H9 (cell line): Measurements from ENCODE around the gene ASAP3. TPM values are rescaled to one million over a fixed set of nuclear protein-coding genes. Genes with fewer than 3 reads are reported as not detected.

Experiments
- DNase-seq: peaks from one replicate; pipeline ENCODE4 v3.0.0-alpha.2; 2017
- H2AFZ ChIP-seq: one replicate; pipeline ENCODE4 v1.6.1; 2013; ENCODE audit warnings: mild to moderate bottlenecking, low read length, control low read depth, moderate library complexity
- H2AK5ac ChIP-seq: 2 replicates; pipeline ENCODE4 v1.6.1; 2013; ENCODE audit warnings: low read length, control low read depth, mixed read lengths; ENCODE audit not compliant: insufficient read length
- H2BK120ac ChIP-seq: one replicate; pipeline ENCODE4 v1.6.1; 2013; ENCODE audit warnings: low read depth, mild to moderate bottlenecking, low read length, control low read depth, inconsistent platforms; ENCODE audit not compliant: poor library complexity, severe bottlenecking
- H2BK12ac ChIP-seq: 2 replicates; pipeline ENCODE4 v1.6.1; 2013; ENCODE audit warnings: low read length, control low read depth, mixed read lengths, low read depth; ENCODE audit not compliant: insufficient read length
- H2BK15ac ChIP-seq: 2 replicates; pipeline ENCODE4 v1.6.1; 2013; ENCODE audit warnings: low read depth, low read length, control low read depth
- H2BK20ac ChIP-seq: one replicate; pipeline ENCODE4 v1.6.1; 2013; ENCODE audit warnings: low read depth, mild to moderate bottlenecking, low read length, control low read depth, inconsistent platforms; ENCODE audit not compliant: poor library complexity, severe bottlenecking
- H2BK5ac ChIP-seq: 2 replicates; pipeline ENCODE4 v1.6.1; 2013; ENCODE audit warnings: low read length, control low read depth, mixed read lengths; ENCODE audit not compliant: insufficient read length
- H3K14ac ChIP-seq: 2 replicates; pipeline ENCODE4 v1.6.1; 2013; ENCODE audit warnings: low read length, control low read depth; ENCODE audit not compliant: insufficient read depth
- H3K18ac ChIP-seq: 2 replicates; pipeline ENCODE4 v1.6.1; 2013; ENCODE audit warnings: low read depth, mild to moderate bottlenecking, mixed read lengths, low read length, control low read depth; ENCODE audit not compliant: insufficient read length
- H3K23ac ChIP-seq: 2 replicates; pipeline ENCODE4 v1.6.1; 2013; ENCODE audit warnings: low read length, control low read depth, mixed read lengths, low read depth; ENCODE audit not compliant: insufficient read length
- H3K23me2 ChIP-seq: 2 replicates; pipeline ENCODE4 v1.6.1; 2013; ENCODE audit warnings: low read depth, mild to moderate bottlenecking, mixed read lengths, low read length, control low read depth; ENCODE audit not compliant: insufficient read length, poor library complexity, severe bottlenecking
- H3K27ac ChIP-seq: 2 replicates; pipeline ENCODE4 v1.5.1; 2013; ENCODE audit warnings: low read length, control low read depth, mixed read lengths, low read depth; ENCODE audit not compliant: insufficient read length
- H3K27me3 ChIP-seq: 2 replicates; pipeline ENCODE4 v1.6.1; 2013; ENCODE audit warnings: low read length, control low read depth, inconsistent platforms; ENCODE audit not compliant: insufficient read depth
- H3K4ac ChIP-seq: 2 replicates; pipeline ENCODE4 v1.6.1; 2013; ENCODE audit warnings: low read depth, mild to moderate bottlenecking, control low read depth, inconsistent platforms, low read length, moderate library complexity
- H3K4me1 ChIP-seq: 2 replicates; pipeline ENCODE4 v1.6.1; 2013; ENCODE audit warnings: low read length, control low read depth, inconsistent platforms; ENCODE audit not compliant: insufficient read depth
- H3K4me2 ChIP-seq: 2 replicates; pipeline ENCODE4 v1.6.1; 2013; ENCODE audit warnings: low read length, control low read depth, mixed read lengths; ENCODE audit not compliant: insufficient read length, insufficient read depth
- H3K56ac ChIP-seq: 2 replicates; pipeline ENCODE4 v1.6.1; 2013; ENCODE audit warnings: low read depth, mild to moderate bottlenecking, mixed read lengths, low read length, control low read depth; ENCODE audit not compliant: insufficient read length
- H3K79me1 ChIP-seq: 2 replicates; pipeline ENCODE4 v1.6.1; 2013; ENCODE audit warnings: low read depth, mild to moderate bottlenecking, moderate library complexity, low read length, control low read depth, inconsistent platforms; ENCODE audit not compliant: insufficient read depth, poor library complexity, severe bottlenecking
- H3K79me2 ChIP-seq: 2 replicates; pipeline ENCODE4 v1.6.1; 2013; ENCODE audit warnings: low read length, control low read depth, inconsistent platforms; ENCODE audit not compliant: insufficient read depth
- H3K9ac ChIP-seq: 2 replicates; pipeline ENCODE4 v1.6.1; 2013; ENCODE audit warnings: low read length, control low read depth, mixed read lengths; ENCODE audit not compliant: insufficient read length; ENCODE audit errors: extremely low read depth
- H3K9me3 ChIP-seq: one replicate; pipeline ENCODE4 v1.6.1; 2013; ENCODE audit warnings: low read depth, low read length, inconsistent platforms; ENCODE audit not compliant: control insufficient read depth
- H3T11ph ChIP-seq: one replicate; pipeline ENCODE4 v1.6.1; 2013; ENCODE audit warnings: mild to moderate bottlenecking, low read length, control low read depth, inconsistent platforms
- H4K20me1 ChIP-seq: one replicate; pipeline ENCODE4 v1.6.1; 2013; ENCODE audit not compliant: control insufficient read depth, insufficient read length, insufficient read depth
- H4K5ac ChIP-seq: 2 replicates; pipeline ENCODE4 v1.6.1; 2013; ENCODE audit warnings: low read depth, mild to moderate bottlenecking, mixed read lengths, low read length, control low read depth; ENCODE audit not compliant: insufficient read length
- H4K8ac ChIP-seq: replicated peaks from 2 replicates; pipeline ENCODE4 v1.6.1; 2013; ENCODE audit warnings: low read length, control low read depth, mixed read lengths, low read depth; ENCODE audit not compliant: insufficient read length
- H4K91ac ChIP-seq: 2 replicates; pipeline ENCODE4 v1.6.1; 2013; ENCODE audit warnings: low read depth, mild to moderate bottlenecking, moderate library complexity, mixed read lengths, low read length, control low read depth; ENCODE audit not compliant: insufficient read length
- H3K27ac Mint-ChIP-seq, 3 experiments: 2 replicates in 2 of 3; 3 replicates in 1 of 3; pipeline ENCODE4 v1.8.0; 2020 to 2021; ENCODE audit warnings: mixed read lengths in 3 of 3, mild to moderate bottlenecking in 1 of 3, moderate library complexity in 1 of 3
- H3K27me3 Mint-ChIP-seq: 2 replicates; pipeline ENCODE4 v1.8.0; 2021; ENCODE audit warnings: low read depth, mild to moderate bottlenecking, moderate library complexity, mixed read lengths
- H3K36me3 Mint-ChIP-seq, 3 experiments: 2 replicates in 2 of 3; 3 replicates in 1 of 3; pipeline ENCODE4 v1.8.0; 2020 to 2021; ENCODE audit warnings: low read depth in 3 of 3, mixed read lengths in 3 of 3; ENCODE audit not compliant: insufficient read depth in 1 of 3
- H3K4me1 Mint-ChIP-seq, 2 experiments: 2 replicates each; pipeline ENCODE4 v1.8.0; 2020; ENCODE audit warnings: mixed read lengths in 2 of 2
- H3K4me3 Mint-ChIP-seq, 2 experiments: 2 replicates in 1 of 2; 3 replicates in 1 of 2; pipeline ENCODE4 v1.8.0; 2020 to 2021; ENCODE audit warnings: mild to moderate bottlenecking in 2 of 2, mixed read lengths in 2 of 2, moderate library complexity in 1 of 2
- H3K9me3 Mint-ChIP-seq, 2 experiments: 2 replicates in 1 of 2; 3 replicates in 1 of 2; pipeline ENCODE4 v1.8.0; 2020; ENCODE audit warnings: mild to moderate bottlenecking in 2 of 2, mixed read lengths in 2 of 2, moderate library complexity in 1 of 2
- WGBS: extraction: QIAGEN DNeasy Blood & Tissue Kit; methylation state at CpG from one replicate; pipeline ENCODE4 v1.1.7; 2013; ENCODE audit warnings: missing lambda C conversion rate, low lambda C conversion rate, mixed read lengths; ENCODE audit not compliant: insufficient read length; ENCODE audit errors: extremely low coverage; 5-methylcytosine and 5-hydroxymethylcytosine counted together
- total RNA-seq: library from RNA; stranded (reverse); gene quantifications from 2 replicates; pipeline ENCODE4 v1.2.1, GENCODE V29; 2021
- TF ChIP-seq, protein P1 (sequence below): fragments of 200-600 bp; sonication (generic); conservative IDR thresholded peaks from 3 replicates; pipeline ENCODE4 v1.8.0; 2021; ENCODE audit warnings: antibody characterized with exemption, mild to moderate bottlenecking

The ASAP3 gene
- total RNA-seq, 1 experiment from 2014 or later = 26.7 TPM

DNA sequence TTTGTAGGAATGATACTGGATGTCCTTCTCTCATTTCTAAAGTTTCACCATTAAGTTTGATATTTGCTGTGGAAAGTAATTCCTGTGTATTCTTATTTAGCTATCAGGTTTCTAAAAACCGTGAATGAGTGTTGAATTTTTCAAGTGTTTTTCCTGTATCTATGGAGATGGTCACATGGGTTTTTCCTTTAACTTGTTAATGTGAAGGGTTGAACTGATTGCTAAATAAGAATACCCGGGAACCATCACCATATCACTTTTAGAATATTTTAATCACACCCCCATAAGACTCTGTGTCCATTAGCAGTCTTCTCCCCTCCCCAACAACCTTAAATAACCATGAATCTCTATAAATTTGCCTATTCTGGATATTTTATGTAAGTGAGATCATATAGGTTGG lies 16.5 kb upstream of the ASAP3 start:
- Histone ChIP-seq H3K27ac (no peak overlapping the region), H3K79me1 (no peaks in the 10 kb centered on the region), H2AFZ (no peak overlapping the region), H4K91ac (no peak overlapping the region), H3K27me3 (no peaks in the 10 kb centered on the region), H2BK120ac (peak overlapping the region; percentile 48), H3K9me3 (no peaks in the 10 kb centered on the region), H3K23me2 (no peaks in the 10 kb centered on the region), H3K56ac (no peak overlapping the region), H3K79me2 (no peaks in the 10 kb centered on the region), H2BK12ac (no peak overlapping the region), H4K5ac (no peak overlapping the region), H3K9ac (no peak overlapping the region), H3K4me1 (no peaks in the 10 kb centered on the region), H3K4ac (no peak overlapping the region), H2BK20ac (no peak overlapping the region), H4K20me1 (no peaks in the 10 kb centered on the region), H3T11ph (no peak overlapping the region), H3K18ac (no peak overlapping the region), H2BK5ac (no peak overlapping the region), H2BK15ac (no peak overlapping the region), H2AK5ac (no peak overlapping the region), H4K8ac (no peak overlapping the region), H3K4me2 (no peak overlapping the region), H3K14ac (no peak overlapping the region), H3K23ac (no peak overlapping the region)
- no peaks in the 10 kb centered on the region for H3K9me3 Mint-ChIP-seq
- WGBS = no CpG with 5 or more reads among the region's 2 CpGs
- H3K27ac Mint-ChIP-seq = no peak overlapping the region
- H3K36me3 Mint-ChIP-seq = no peaks in the 10 kb centered on the region
- DNase-seq = no peak
- H3K27me3 Mint-ChIP-seq = peaks cover 28% of the 10 kb centered on the region
- H3K4me1 Mint-ChIP-seq = peaks cover 4 to 5% of the 10 kb centered on the region in 2 experiments
- H3K4me3 Mint-ChIP-seq = no peak overlapping the region
- TF ChIP-seq, protein P1, sequence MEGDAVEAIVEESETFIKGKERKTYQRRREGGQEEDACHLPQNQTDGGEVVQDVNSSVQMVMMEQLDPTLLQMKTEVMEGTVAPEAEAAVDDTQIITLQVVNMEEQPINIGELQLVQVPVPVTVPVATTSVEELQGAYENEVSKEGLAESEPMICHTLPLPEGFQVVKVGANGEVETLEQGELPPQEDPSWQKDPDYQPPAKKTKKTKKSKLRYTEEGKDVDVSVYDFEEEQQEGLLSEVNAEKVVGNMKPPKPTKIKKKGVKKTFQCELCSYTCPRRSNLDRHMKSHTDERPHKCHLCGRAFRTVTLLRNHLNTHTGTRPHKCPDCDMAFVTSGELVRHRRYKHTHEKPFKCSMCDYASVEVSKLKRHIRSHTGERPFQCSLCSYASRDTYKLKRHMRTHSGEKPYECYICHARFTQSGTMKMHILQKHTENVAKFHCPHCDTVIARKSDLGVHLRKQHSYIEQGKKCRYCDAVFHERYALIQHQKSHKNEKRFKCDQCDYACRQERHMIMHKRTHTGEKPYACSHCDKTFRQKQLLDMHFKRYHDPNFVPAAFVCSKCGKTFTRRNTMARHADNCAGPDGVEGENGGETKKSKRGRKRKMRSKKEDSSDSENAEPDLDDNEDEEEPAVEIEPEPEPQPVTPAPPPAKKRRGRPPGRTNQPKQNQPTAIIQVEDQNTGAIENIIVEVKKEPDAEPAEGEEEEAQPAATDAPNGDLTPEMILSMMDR = no peak
